H9 (cell line): ENCODE measurements around the gene SDR42E2. TPM values are rescaled to one million over a fixed set of nuclear protein-coding genes. Genes with fewer than 3 reads are reported as not detected.

Experiments used
- DNase-seq: peaks from one replicate; pipeline ENCODE4 v3.0.0-alpha.2; 2017
- H2AFZ ChIP-seq: one replicate; pipeline ENCODE4 v1.6.1; 2013; ENCODE audit warnings: mild to moderate bottlenecking, low read length, control low read depth, moderate library complexity
- H2AK5ac ChIP-seq: 2 replicates; pipeline ENCODE4 v1.6.1; 2013; ENCODE audit warnings: low read length, control low read depth, mixed read lengths; ENCODE audit not compliant: insufficient read length
- H2BK120ac ChIP-seq: one replicate; pipeline ENCODE4 v1.6.1; 2013; ENCODE audit warnings: low read depth, mild to moderate bottlenecking, low read length, control low read depth, inconsistent platforms; ENCODE audit not compliant: poor library complexity, severe bottlenecking
- H2BK12ac ChIP-seq: 2 replicates; pipeline ENCODE4 v1.6.1; 2013; ENCODE audit warnings: low read length, control low read depth, mixed read lengths, low read depth; ENCODE audit not compliant: insufficient read length
- H2BK15ac ChIP-seq: 2 replicates; pipeline ENCODE4 v1.6.1; 2013; ENCODE audit warnings: low read depth, low read length, control low read depth
- H2BK20ac ChIP-seq: one replicate; pipeline ENCODE4 v1.6.1; 2013; ENCODE audit warnings: low read depth, mild to moderate bottlenecking, low read length, control low read depth, inconsistent platforms; ENCODE audit not compliant: poor library complexity, severe bottlenecking
- H2BK5ac ChIP-seq: 2 replicates; pipeline ENCODE4 v1.6.1; 2013; ENCODE audit warnings: low read length, control low read depth, mixed read lengths; ENCODE audit not compliant: insufficient read length
- H3K14ac ChIP-seq: 2 replicates; pipeline ENCODE4 v1.6.1; 2013; ENCODE audit warnings: low read length, control low read depth; ENCODE audit not compliant: insufficient read depth
- H3K18ac ChIP-seq: 2 replicates; pipeline ENCODE4 v1.6.1; 2013; ENCODE audit warnings: low read depth, mild to moderate bottlenecking, mixed read lengths, low read length, control low read depth; ENCODE audit not compliant: insufficient read length
- H3K23ac ChIP-seq: 2 replicates; pipeline ENCODE4 v1.6.1; 2013; ENCODE audit warnings: low read length, control low read depth, mixed read lengths, low read depth; ENCODE audit not compliant: insufficient read length
- H3K23me2 ChIP-seq: 2 replicates; pipeline ENCODE4 v1.6.1; 2013; ENCODE audit warnings: low read depth, mild to moderate bottlenecking, mixed read lengths, low read length, control low read depth; ENCODE audit not compliant: insufficient read length, poor library complexity, severe bottlenecking
- H3K27ac ChIP-seq: 2 replicates; pipeline ENCODE4 v1.5.1; 2013; ENCODE audit warnings: low read length, control low read depth, mixed read lengths, low read depth; ENCODE audit not compliant: insufficient read length
- H3K27me3 ChIP-seq: 2 replicates; pipeline ENCODE4 v1.6.1; 2013; ENCODE audit warnings: low read length, control low read depth, inconsistent platforms; ENCODE audit not compliant: insufficient read depth
- H3K4ac ChIP-seq: 2 replicates; pipeline ENCODE4 v1.6.1; 2013; ENCODE audit warnings: low read depth, mild to moderate bottlenecking, control low read depth, inconsistent platforms, low read length, moderate library complexity
- H3K4me1 ChIP-seq: 2 replicates; pipeline ENCODE4 v1.6.1; 2013; ENCODE audit warnings: low read length, control low read depth, inconsistent platforms; ENCODE audit not compliant: insufficient read depth
- H3K4me2 ChIP-seq: 2 replicates; pipeline ENCODE4 v1.6.1; 2013; ENCODE audit warnings: low read length, control low read depth, mixed read lengths; ENCODE audit not compliant: insufficient read length, insufficient read depth
- H3K56ac ChIP-seq: 2 replicates; pipeline ENCODE4 v1.6.1; 2013; ENCODE audit warnings: low read depth, mild to moderate bottlenecking, mixed read lengths, low read length, control low read depth; ENCODE audit not compliant: insufficient read length
- H3K79me1 ChIP-seq: 2 replicates; pipeline ENCODE4 v1.6.1; 2013; ENCODE audit warnings: low read depth, mild to moderate bottlenecking, moderate library complexity, low read length, control low read depth, inconsistent platforms; ENCODE audit not compliant: insufficient read depth, poor library complexity, severe bottlenecking
- H3K79me2 ChIP-seq: 2 replicates; pipeline ENCODE4 v1.6.1; 2013; ENCODE audit warnings: low read length, control low read depth, inconsistent platforms; ENCODE audit not compliant: insufficient read depth
- H3K9ac ChIP-seq: 2 replicates; pipeline ENCODE4 v1.6.1; 2013; ENCODE audit warnings: low read length, control low read depth, mixed read lengths; ENCODE audit not compliant: insufficient read length; ENCODE audit errors: extremely low read depth
- H3K9me3 ChIP-seq: one replicate; pipeline ENCODE4 v1.6.1; 2013; ENCODE audit warnings: low read depth, low read length, inconsistent platforms; ENCODE audit not compliant: control insufficient read depth
- H3T11ph ChIP-seq: one replicate; pipeline ENCODE4 v1.6.1; 2013; ENCODE audit warnings: mild to moderate bottlenecking, low read length, control low read depth, inconsistent platforms
- H4K20me1 ChIP-seq: one replicate; pipeline ENCODE4 v1.6.1; 2013; ENCODE audit not compliant: control insufficient read depth, insufficient read length, insufficient read depth
- H4K5ac ChIP-seq: 2 replicates; pipeline ENCODE4 v1.6.1; 2013; ENCODE audit warnings: low read depth, mild to moderate bottlenecking, mixed read lengths, low read length, control low read depth; ENCODE audit not compliant: insufficient read length
- H4K8ac ChIP-seq: replicated peaks from 2 replicates; pipeline ENCODE4 v1.6.1; 2013; ENCODE audit warnings: low read length, control low read depth, mixed read lengths, low read depth; ENCODE audit not compliant: insufficient read length
- H4K91ac ChIP-seq: 2 replicates; pipeline ENCODE4 v1.6.1; 2013; ENCODE audit warnings: low read depth, mild to moderate bottlenecking, moderate library complexity, mixed read lengths, low read length, control low read depth; ENCODE audit not compliant: insufficient read length
- H3K27ac Mint-ChIP-seq, 3 experiments: 2 replicates in 2 of 3; 3 replicates in 1 of 3; pipeline ENCODE4 v1.8.0; 2020 to 2021; ENCODE audit warnings: mixed read lengths in 3 of 3, mild to moderate bottlenecking in 1 of 3, moderate library complexity in 1 of 3
- H3K27me3 Mint-ChIP-seq: 2 replicates; pipeline ENCODE4 v1.8.0; 2021; ENCODE audit warnings: low read depth, mild to moderate bottlenecking, moderate library complexity, mixed read lengths
- H3K36me3 Mint-ChIP-seq, 3 experiments: 2 replicates in 2 of 3; 3 replicates in 1 of 3; pipeline ENCODE4 v1.8.0; 2020 to 2021; ENCODE audit warnings: low read depth in 3 of 3, mixed read lengths in 3 of 3; ENCODE audit not compliant: insufficient read depth in 1 of 3
- H3K4me1 Mint-ChIP-seq, 2 experiments: 2 replicates each; pipeline ENCODE4 v1.8.0; 2020; ENCODE audit warnings: mixed read lengths in 2 of 2
- H3K4me3 Mint-ChIP-seq, 2 experiments: 2 replicates in 1 of 2; 3 replicates in 1 of 2; pipeline ENCODE4 v1.8.0; 2020 to 2021; ENCODE audit warnings: mild to moderate bottlenecking in 2 of 2, mixed read lengths in 2 of 2, moderate library complexity in 1 of 2
- H3K9me3 Mint-ChIP-seq, 2 experiments: 2 replicates in 1 of 2; 3 replicates in 1 of 2; pipeline ENCODE4 v1.8.0; 2020; ENCODE audit warnings: mild to moderate bottlenecking in 2 of 2, mixed read lengths in 2 of 2, moderate library complexity in 1 of 2
- WGBS: extraction: QIAGEN DNeasy Blood & Tissue Kit; methylation state at CpG from one replicate; pipeline ENCODE4 v1.1.7; 2013; ENCODE audit warnings: missing lambda C conversion rate, low lambda C conversion rate, mixed read lengths; ENCODE audit not compliant: insufficient read length; ENCODE audit errors: extremely low coverage; 5-methylcytosine and 5-hydroxymethylcytosine counted together
- total RNA-seq: library from RNA; stranded (reverse); gene quantifications from 2 replicates; pipeline ENCODE4 v1.2.1, GENCODE V29; 2021
- TF ChIP-seq, protein P1 (sequence below): fragments of 200-600 bp; sonication (generic); conservative IDR thresholded peaks from 3 replicates; pipeline ENCODE4 v1.8.0; 2021; ENCODE audit warnings: antibody characterized with exemption, mild to moderate bottlenecking

The SDR42E2 gene
- total RNA-seq, 1 experiment from 2014 or later = 0.09 TPM

DNA sequence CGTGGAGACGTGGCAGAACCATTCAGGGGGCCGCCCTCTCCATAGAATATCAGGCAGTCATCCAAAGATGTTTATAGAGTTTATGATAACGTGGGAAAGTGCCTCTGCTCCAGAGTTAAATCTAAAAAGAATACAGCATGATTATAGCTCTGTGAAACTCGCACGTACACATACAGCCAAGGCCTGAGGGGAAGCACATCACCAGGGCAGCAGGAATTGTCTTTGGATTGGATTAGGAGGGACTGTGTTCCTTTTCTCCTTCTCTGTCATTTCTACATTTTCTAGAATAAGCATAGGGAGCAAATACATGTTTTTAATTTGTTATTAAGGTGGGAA is 70.7 kb downstream of the SDR42E2 start:
- no peak overlapping the region for H3K9ac ChIP-seq
- no peaks in the 10 kb centered on the region for H3K27me3 Mint-ChIP-seq
- no CpG with 5 or more reads among the region's 6 CpGs for WGBS

More for the DNA sequence above, 70.7 kb downstream of the SDR42E2 start:
- Mint-ChIP-seq H3K4me1 (peaks cover 0 to 2% of the 10 kb centered on the region in 2 experiments; a peak in 1 of 4 replicates), H3K9me3 (no peaks in the 10 kb centered on the region), H3K36me3 (peaks cover 4 to 31% (median 16%) of the 10 kb centered on the region in 3 experiments; a peak in 6 of 7 replicates), H3K27ac (peak overlapping the region in 1 of 3 experiments; percentile 45; a peak in 1 of 7 replicates), H3K4me3 (no peak overlapping the region)
- no peak overlapping the region for H3K14ac ChIP-seq
- no peak overlapping the region for H2BK5ac ChIP-seq
- H3K56ac ChIP-seq = no peak overlapping the region
- H3K23ac ChIP-seq = no peak overlapping the region
- no peaks in the 10 kb centered on the region for H3K27me3 ChIP-seq
- no peak overlapping the region for H4K8ac ChIP-seq
- no peak overlapping the region for H2AK5ac ChIP-seq
- no peak overlapping the region for H4K91ac ChIP-seq
- no peak overlapping the region for H2BK20ac ChIP-seq
- H3K9me3 ChIP-seq = no peaks in the 10 kb centered on the region
- H3T11ph ChIP-seq = no peak overlapping the region
- H3K4me1 ChIP-seq = no peaks in the 10 kb centered on the region
- TF ChIP-seq, protein P1, sequence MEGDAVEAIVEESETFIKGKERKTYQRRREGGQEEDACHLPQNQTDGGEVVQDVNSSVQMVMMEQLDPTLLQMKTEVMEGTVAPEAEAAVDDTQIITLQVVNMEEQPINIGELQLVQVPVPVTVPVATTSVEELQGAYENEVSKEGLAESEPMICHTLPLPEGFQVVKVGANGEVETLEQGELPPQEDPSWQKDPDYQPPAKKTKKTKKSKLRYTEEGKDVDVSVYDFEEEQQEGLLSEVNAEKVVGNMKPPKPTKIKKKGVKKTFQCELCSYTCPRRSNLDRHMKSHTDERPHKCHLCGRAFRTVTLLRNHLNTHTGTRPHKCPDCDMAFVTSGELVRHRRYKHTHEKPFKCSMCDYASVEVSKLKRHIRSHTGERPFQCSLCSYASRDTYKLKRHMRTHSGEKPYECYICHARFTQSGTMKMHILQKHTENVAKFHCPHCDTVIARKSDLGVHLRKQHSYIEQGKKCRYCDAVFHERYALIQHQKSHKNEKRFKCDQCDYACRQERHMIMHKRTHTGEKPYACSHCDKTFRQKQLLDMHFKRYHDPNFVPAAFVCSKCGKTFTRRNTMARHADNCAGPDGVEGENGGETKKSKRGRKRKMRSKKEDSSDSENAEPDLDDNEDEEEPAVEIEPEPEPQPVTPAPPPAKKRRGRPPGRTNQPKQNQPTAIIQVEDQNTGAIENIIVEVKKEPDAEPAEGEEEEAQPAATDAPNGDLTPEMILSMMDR = no peak
- no peak overlapping the region for H2BK120ac ChIP-seq
- no peak overlapping the region for H3K4me2 ChIP-seq
- H3K18ac ChIP-seq = no peak overlapping the region
- H3K23me2 ChIP-seq = no peaks in the 10 kb centered on the region
- no peak overlapping the region for H4K5ac ChIP-seq
- no peak overlapping the region for H2AFZ ChIP-seq
- H3K79me2 ChIP-seq = no peaks in the 10 kb centered on the region
- DNase-seq = no peak
- no peaks in the 10 kb centered on the region for H3K79me1 ChIP-seq
- no peaks in the 10 kb centered on the region for H4K20me1 ChIP-seq
- no peak overlapping the region for H3K4ac ChIP-seq
- no peak overlapping the region for H3K27ac ChIP-seq
- H2BK15ac ChIP-seq = no peak overlapping the region
- H2BK12ac ChIP-seq = no peak overlapping the region
